ENCODE results near the gene MED25. TPM values are rescaled to one million over a fixed set of nuclear protein-coding genes. Genes with fewer than 3 reads are reported as not detected.
A peak's percentile ranks its signal among the peaks of the same experiment; 100 is the strongest.

The MED25 gene
- total RNA-seq, 1 experiment from 2014 or later, result 47.5 TPM

DNA sequence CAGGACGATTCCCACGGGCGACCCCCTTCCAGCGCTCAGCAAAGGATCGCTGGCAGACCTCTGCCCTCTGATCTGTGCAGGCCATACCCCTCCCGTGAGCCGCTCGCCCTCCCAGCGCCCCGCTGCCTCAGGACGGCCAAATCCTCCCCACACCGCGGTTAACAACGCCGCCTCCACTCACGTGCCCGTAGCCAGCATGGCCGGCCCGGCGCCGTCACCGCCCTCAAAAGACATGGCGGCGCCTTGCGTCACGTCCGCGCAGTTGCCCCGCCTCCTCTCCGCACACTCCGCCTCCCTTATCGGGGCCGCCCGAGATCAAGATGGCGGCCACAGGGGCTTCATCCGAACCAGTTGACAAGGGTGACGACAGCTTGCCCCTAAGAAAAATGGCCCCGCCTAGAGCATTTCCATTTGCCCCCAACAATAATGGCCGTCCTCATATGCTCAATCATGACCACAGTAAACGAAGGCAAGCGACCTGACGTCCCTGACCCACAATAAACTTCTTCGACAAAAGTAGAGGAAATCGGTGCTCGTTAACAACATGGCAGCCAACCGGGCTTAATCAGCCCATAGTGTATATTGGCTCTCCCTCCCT lies 58.4 kb downstream of the MED25 start:
- DNase-seq (peak; percentile 99), ATAC-seq (peak; percentile 56)
- H3K4me3 ChIP-seq (ENCODE audit: low read length), result peak overlapping the region; percentile 93
- peak overlapping the region; percentile 98 for H3K9ac ChIP-seq (ENCODE audit: low read length)
- ChIA-PET CTCF (interaction anchor here (0.9 kb wide), 1 partner anchor 11 kb away, joined by 3 read pairs; no protein-coding TSS in a partner anchor), POLR2A (ENCODE audit: unreplicated experiment) (interaction anchor here (0.6 kb wide), 1 partner anchor 36 kb away, joined by 31 read pairs; no protein-coding TSS in a partner anchor)
- intact Hi-C loops (cut with micrococcal nuclease), result loop anchor here (1.0 to 5.0 kb wide), 3 partner anchors 7 to 199 kb away; partner anchors contain the start of gene PRMT1
- no TSS peak for BruUV-seq (replicated peaks)
- peaks cover 26% of the 10 kb centered on the region for H3K4me1 ChIP-seq (ENCODE audit: insufficient read depth, low read length)
- peaks cover 41% of the 10 kb centered on the region for H3K79me2 ChIP-seq (ENCODE audit: low read length)
- H2AFZ ChIP-seq (ENCODE audit: low read length), result peak overlapping the region; percentile 80
- H3F3A ChIP-seq (ENCODE audit: low read length, unreplicated experiment), result no peaks in the 10 kb centered on the region
- peak overlapping the region; percentile 98 for H3K4me2 ChIP-seq (ENCODE audit: low read length)
- no peaks in the 10 kb centered on the region for H3K27me3 ChIP-seq (ENCODE audit: low read length)
- TF ChIP-seq, protein P1, sequence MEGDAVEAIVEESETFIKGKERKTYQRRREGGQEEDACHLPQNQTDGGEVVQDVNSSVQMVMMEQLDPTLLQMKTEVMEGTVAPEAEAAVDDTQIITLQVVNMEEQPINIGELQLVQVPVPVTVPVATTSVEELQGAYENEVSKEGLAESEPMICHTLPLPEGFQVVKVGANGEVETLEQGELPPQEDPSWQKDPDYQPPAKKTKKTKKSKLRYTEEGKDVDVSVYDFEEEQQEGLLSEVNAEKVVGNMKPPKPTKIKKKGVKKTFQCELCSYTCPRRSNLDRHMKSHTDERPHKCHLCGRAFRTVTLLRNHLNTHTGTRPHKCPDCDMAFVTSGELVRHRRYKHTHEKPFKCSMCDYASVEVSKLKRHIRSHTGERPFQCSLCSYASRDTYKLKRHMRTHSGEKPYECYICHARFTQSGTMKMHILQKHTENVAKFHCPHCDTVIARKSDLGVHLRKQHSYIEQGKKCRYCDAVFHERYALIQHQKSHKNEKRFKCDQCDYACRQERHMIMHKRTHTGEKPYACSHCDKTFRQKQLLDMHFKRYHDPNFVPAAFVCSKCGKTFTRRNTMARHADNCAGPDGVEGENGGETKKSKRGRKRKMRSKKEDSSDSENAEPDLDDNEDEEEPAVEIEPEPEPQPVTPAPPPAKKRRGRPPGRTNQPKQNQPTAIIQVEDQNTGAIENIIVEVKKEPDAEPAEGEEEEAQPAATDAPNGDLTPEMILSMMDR (conservative IDR thresholded peaks at IDR 0.05; ENCODE audit: low read depth, low read length), result no peak
- TF ChIP-seq EZH2phosphoT487 (IDR thresholded peaks at IDR 0.05; ENCODE audit: borderline replicate concordance, low read length) (no peak), EZH2 (IDR thresholded peaks at IDR 0.05; ENCODE audit: low read length, unreplicated experiment) (no peak)
- H3K9me2 ChIP-seq (replicated peaks; ENCODE audit: low read length), result no peaks in the 10 kb centered on the region
- peak overlapping the region; percentile 91 for H3K27ac ChIP-seq (ENCODE audit: low read length)
- peaks cover 10% of the 10 kb centered on the region; the same call in 1 of the 2 replicates for H3K36me3 ChIP-seq (ENCODE audit: low read depth, low read length)
- H4K20me1 ChIP-seq (ENCODE audit: low read length), result no peaks in the 10 kb centered on the region
- H3K9me3 ChIP-seq (ENCODE audit: low read length), result no peaks in the 10 kb centered on the region

DNA sequence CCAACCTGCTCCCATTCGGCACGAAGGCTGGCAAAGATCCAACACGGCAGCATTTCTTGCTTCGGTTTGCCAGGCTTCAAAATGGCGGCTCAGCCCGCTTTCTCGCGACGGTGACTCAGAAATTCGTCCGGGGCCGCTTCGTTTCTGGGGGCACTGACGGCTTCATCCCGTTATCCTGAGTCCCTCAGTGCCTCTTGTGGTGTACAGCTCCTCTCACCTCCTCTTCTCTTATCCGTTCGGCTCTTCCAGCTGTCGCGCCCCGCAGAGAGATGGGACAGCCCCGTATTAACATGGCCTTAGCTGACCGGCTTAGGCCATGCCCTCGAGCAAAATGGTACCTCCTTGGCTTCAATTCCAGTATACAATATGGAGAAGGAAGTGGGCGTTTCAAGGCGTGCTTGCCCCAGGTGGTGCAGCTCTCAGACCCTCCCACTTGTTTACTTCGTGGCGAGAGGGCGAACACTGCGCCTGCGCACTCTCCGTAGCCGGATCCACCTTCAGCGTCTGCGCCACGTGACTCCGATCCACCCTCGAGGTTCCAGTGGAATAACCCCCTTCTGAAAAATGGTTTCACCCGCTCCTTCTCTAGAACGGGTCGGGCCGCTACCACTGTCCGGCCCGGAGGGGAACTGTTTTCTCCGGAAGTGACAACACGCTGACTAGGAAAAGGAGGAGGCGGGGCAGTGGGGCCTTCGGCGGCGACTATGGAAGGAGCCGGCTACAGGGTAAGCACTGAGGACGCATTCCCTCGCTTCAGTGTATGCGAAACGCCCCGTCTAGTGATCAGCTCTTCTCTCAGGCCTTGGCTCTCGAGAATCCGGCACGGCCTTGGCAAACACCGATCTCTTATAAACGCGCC lies 59.2 kb downstream of the MED25 start, which contains the start of the genes AKT1S1 and TBC1D17:
TSS of gene AKT1S1 (minus strand) at position 336 of the 859 bp plus-strand sequence. CDS start 4,060 bp downstream, outside the sequence.
TSS of gene TBC1D17 (plus strand) at position 683 of the 859 bp plus-strand sequence. CDS start at position 705, 22 bp downstream.
- intact Hi-C loops (cut with micrococcal nuclease), result loop anchor here (1.0 to 5.0 kb wide), 3 partner anchors 8 to 200 kb away; partner anchors contain the start of gene PRMT1

More for the DNA sequence above, 59.2 kb downstream of the MED25 start, which contains the start of the genes AKT1S1 and TBC1D17:
- peak within 1 kb of the TSS; percentile 91 for H3K27ac ChIP-seq (ENCODE audit: low read length)
- peak within 1 kb of the TSS; percentile 93 for H2AFZ ChIP-seq (ENCODE audit: low read length)
- peak within 1 kb of the TSS; percentile 98 for H3K4me2 ChIP-seq (ENCODE audit: low read length)
- peak; percentile 65 for ATAC-seq
- no peaks in the 10 kb centered on the region for H3K9me2 ChIP-seq (replicated peaks; ENCODE audit: low read length)
- H4K20me1 ChIP-seq (ENCODE audit: low read length), result no peaks in the 10 kb centered on the region
- peaks cover 41% of the 10 kb centered on the region for H3K79me2 ChIP-seq (ENCODE audit: low read length)
- peaks cover 26% of the 10 kb centered on the region for H3K4me1 ChIP-seq (ENCODE audit: insufficient read depth, low read length)
- H3K9me3 ChIP-seq (ENCODE audit: low read length), result no peaks in the 10 kb centered on the region
- TF ChIP-seq EZH2 (IDR thresholded peaks at IDR 0.05; ENCODE audit: low read length, unreplicated experiment) (no peak), EZH2phosphoT487 (IDR thresholded peaks at IDR 0.05; ENCODE audit: borderline replicate concordance, low read length) (no peak)
- TF ChIP-seq, protein P1 (conservative IDR thresholded peaks at IDR 0.05; ENCODE audit: low read depth, low read length), result no peak
- ChIA-PET POLR2A (ENCODE audit: unreplicated experiment) (no interaction called here), CTCF (interaction anchor here (0.9 kb wide), 1 partner anchor 12 kb away, joined by 3 read pairs; no protein-coding TSS in a partner anchor)
- TSS peak; percentile 58 for BruUV-seq (replicated peaks)
- peaks cover 10% of the 10 kb centered on the region for H3K36me3 ChIP-seq (ENCODE audit: low read depth, low read length)
- peak; percentile 100 for DNase-seq
- H3F3A ChIP-seq (ENCODE audit: low read length, unreplicated experiment), result no peaks in the 10 kb centered on the region
- peak within 1 kb of the TSS; percentile 98 for H3K9ac ChIP-seq (ENCODE audit: low read length)
- H3K27me3 ChIP-seq (ENCODE audit: low read length), result no peaks in the 10 kb centered on the region
- H3K4me3 ChIP-seq (ENCODE audit: low read length), result peak within 1 kb of the TSS; percentile 93
